Fibroblast of skin of left quadriceps (primary cell): ENCODE results near the gene FOXRED2.
"Not testable (repeated sequence)": the region's sequence is repeated elsewhere in the genome, so short reads cannot be mapped to it uniquely, and the experiment has no call there.

Experiments used
- DNase-seq, 2 experiments: peaks; one replicate each; pipeline ENCODE4 v3.0.0-alpha.2; 2013; ENCODE audit warnings: low read depth in 2 of 2

Gene FOXRED2

DNA sequence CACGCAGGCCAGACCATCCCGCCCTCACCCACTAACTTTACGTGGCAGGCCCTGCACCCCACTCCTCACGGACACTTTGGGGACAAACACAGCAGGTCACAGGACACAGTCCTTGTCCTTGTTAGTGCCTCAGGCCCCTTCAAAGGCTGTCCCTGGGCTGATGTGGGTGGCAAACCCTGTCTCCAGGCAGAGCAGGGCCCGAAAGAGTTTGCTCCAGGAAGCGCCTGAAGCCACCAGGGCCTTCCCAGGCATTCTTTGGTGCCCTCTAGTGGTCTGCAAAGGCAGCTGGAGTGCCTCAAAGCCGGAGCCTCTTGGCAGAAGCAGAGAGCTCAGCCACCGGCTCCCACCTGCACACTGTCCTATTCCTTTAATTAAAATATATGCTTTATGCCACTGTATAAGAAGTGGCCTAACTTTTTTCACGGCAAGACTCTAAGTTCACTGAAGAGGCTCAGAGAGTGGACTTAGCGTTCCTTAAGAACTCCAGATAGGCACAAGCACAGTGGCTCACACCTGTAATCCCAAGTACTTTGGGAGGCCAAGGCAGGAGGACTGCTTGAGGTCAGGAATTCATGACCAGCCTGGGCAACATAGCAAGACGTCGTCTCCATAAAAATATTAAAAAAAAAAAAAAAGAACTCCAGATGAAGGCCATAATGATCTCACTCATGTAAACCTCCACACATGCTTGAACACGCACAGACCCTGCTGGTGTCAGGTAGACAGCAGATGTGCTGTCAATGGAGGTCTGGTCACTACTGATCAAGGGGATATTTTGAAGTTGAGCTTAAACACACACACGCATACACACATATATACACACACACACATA is 36.5 kb downstream of the FOXRED2 start:
- peak; percentile 71 for DNase-seq

DNA sequence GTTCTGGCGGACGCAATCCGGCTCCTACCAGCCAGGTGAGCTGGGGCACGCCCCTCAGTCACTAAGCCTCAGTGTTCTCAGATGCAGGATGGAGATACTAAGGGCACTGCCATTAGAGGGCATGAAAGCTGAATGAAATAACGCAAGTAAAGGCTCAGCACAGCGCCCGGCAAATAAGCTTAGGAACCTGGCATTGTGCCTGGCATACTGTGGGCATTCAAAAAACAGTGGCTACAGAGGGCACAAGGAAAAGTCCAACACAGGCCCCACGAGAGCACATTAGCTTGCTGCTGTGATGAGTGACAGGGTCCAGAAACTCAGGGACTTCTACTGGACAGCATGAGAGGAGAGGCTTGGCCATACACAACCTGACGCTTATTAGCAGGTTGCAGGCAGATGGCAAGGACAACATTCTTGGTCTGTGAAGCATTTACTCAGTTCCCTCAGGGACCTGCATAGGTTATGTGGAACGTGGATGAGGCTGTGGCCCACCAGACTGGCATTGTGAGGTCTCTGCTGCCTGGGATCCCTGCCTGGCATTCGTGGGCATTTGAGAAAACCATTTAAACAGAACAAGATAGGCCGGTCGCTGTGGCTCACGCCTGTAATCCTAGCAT is 37.6 kb downstream of the FOXRED2 start:
- no peak for DNase-seq

DNA sequence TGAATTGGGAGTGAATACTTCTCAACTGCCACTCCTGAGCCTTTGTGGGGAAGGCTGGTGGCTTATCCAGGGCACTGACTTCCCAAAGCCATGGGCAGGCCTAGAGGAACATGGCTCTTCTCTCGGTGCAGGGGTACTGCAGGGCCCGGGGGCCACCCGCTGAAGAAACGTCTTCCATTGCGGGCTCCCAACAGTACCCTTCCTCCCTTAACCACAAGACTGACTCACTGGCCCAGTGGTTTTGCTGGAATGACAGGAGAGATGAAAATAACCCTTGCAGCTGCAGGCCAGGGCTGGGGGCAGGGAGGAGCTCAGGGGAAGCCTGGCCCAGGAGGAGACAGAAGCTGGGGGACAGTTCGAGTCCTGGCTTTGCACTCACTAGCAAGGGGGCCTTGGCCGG is 38.9 kb downstream of the FOXRED2 start:
- peak; percentile 94 for DNase-seq

DNA sequence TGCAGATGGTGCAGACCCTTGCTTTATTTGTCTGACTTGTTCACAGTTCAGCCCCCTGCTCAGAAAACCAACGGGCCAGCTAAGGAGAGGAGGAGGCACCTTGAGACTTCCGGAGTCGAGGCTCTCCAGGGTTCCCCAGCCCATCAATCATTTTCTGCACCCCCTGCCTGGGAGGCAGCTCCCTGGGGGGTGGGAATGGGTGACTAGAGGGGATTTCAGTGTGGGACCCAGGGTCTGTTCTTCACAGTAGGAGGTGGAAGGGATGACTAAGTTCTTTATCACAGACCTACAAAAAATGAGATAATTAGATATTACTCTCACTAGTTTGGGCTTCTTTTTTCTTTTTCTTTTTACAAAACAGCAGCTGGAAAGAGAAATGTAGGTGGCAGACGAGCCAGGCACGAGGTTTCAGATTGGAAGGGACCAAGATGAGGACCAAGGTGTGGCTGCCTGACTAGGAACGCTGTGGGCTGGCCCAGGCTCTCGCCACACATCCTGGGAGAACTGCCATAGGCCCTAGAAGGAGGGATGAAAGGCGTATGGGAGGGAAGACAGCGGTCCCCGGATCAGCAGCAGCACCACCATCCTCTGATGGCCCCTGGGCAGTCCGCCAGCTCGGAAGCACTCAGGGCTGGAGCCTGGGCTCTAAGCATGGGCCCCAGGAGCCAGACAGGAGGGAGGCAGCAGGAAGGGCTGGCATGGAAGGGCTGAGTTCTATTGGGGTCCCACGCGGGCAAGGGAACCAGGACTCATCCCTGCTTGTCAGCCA is 39.6 kb downstream of the FOXRED2 start:
- DNase-seq, result peak in 1 of 2 experiments; percentile 56

DNA sequence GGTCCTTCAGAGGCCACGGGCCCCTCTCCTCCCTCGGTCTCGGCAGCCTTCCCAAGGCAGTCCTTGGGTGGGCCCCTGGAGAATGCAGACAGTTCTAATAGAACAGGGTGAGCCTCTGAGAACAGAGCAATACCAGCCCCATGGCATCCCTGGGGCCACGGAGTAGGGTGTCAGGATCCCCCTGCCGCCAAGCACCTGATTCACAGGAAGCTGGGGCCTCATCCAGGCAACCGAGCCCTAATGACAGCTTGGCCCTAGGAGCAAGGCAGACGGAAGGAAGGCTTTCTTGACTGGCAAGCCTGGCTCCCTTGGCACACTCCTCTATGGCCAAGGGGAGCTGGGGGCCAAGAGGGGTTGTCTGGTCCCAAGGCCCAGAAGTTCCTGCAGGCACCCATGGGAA is 40.6 kb downstream of the FOXRED2 start:
- DNase-seq, result no peak

DNA sequence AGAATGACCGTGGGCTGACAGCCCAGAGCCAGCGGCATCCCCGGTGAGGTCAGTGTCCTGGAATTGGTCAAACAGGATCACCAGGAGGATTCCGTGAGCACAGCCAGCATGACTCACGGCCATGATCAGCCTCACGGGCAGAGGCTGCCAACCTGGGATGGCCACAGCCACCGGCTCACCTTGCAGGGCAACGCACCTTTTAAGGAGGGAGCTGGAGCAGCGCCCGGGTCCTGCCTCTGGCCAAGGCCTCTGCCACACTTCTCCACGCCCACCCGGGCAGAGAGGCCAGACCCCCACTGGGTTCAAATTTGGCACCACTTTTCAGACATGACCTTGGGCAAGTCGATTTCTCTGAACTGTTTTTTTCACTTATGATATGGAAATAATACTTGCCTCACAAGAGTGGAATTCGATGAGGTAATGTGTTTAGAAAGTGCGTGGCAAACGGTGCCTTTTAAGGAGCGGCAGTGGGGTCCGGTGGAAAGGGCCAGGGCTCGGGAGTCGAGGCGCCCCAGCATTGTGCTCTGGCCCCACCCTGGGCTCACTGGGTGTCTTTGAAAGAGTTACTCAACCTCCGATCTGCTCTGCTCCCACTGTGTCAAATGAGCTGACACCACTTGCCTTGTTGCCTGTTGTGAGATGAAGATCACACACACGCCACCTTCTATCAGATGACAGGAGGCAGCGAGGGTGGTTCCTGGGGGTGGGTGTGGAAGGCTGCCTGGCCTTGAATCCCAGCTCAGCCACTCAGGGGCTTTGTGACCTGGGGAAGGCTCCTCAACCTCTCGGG is 41.4 kb downstream of the FOXRED2 start:
- peak; percentile 73 to 74 for DNase-seq

DNA sequence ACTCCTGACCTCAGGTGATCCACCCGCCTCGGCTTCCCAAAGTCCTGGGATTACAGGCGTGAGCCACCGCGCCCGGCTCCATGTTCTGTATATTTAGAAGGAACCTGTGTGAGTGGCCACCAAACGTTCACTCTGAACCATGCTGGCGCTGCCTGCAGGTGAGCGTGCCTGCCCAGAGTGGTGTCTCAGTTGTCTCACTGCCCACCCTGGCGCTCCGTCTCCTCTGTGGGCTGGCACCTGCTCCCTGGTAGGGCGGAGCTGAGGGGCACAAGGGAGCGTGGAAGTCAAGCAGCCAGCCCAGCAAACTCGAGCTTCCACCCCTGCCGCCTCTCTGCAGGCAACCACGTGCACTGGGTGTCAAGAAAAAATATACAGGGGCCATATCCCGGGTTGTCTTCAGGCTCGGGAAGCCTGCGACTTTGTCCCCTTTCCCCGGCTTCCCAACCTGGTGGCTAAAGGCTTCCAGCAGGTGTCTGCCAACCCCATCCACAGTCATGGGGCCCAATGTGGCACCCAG is 42.1 kb downstream of the FOXRED2 start:
- DNase-seq, result no peak

DNA sequence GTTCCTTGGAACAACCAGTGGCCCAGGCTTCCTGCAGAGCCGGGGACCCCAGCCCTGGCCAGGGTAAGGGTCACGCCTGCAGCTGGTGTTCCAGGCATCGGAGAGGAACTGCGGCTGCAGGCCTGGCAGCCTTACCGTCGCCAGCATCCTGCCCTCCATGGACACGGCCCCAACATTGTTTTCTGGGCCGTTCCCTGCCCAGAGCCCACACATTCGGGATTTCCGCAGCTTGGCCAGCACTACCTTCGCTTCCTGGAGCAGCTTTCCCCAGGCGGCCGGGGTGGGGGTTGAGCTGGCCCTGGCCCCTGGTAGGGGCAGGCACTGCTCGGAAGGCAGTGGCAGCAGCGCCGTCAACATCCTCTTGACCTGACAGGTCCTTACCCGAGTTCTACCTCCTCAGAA is 43.1 kb downstream of the FOXRED2 start:
- DNase-seq, result no peak

DNA sequence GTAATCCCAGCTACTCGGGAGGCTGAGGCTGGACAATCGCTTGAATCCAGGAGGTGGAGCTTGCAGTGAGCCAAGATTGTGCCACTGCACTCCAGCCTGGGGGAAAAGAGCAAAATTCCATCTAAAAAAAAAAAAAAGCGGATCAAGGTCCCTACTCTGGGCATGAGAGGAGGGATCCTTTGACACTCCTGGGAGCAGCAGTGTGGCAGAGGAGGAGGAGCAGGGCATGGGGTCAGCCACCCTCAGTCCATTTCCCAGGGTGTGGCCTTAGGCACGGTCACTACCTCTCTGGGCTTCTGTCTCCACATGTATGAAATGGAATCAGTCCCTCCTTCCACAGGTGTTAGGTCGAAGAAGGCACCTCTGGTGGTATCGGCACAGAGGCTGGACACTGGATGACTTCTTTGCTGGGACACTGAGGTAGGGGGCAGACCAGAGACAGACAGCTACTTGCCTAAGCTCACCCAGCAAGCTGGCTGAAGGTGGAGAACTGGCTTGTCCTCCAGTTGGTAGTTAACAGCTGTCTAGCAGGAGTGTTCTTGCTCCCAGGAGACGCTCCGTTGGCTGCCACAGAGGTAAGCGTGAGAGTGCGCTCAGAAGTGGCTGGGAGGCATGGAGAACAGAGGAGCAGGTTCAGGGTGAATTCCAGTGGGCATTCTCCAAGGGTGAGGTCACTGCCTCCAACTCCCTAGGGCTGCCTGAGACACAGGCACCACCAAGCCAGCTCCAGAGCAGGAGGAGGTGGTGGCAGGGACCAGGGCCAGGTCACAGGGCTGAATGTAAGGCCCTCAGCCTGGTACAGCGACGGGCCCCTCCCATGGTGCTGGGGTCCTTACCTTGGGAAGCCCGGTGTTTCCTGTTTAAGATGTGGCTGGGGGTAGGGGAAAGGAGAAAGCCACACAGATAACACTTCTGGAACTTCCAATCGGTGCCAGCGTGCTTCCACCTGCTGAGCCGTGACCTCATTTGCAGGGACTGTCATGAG is 44.9 kb downstream of the FOXRED2 start:
- DNase-seq, result peak; percentile 81 to 83

DNA sequence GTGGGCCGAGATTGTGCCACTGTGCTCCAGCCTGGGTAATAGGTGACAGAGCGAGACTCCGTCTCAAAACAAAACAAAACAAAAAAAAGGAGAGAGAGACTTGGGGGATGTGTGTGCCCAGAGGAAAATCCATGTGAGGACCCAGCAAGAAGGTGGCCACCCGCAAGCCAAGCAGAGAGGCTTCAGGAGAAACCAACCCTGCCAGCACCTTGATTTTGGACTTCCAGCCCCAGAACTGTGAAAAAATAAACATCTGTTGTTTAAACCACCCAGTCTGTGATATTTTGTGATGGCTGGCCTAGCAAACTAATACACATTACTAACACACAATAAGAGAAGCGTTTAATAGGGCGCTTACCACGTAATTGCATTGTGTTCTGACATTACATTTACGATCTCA is 46.6 kb downstream of the FOXRED2 start:
- DNase-seq, result no peak

DNA sequence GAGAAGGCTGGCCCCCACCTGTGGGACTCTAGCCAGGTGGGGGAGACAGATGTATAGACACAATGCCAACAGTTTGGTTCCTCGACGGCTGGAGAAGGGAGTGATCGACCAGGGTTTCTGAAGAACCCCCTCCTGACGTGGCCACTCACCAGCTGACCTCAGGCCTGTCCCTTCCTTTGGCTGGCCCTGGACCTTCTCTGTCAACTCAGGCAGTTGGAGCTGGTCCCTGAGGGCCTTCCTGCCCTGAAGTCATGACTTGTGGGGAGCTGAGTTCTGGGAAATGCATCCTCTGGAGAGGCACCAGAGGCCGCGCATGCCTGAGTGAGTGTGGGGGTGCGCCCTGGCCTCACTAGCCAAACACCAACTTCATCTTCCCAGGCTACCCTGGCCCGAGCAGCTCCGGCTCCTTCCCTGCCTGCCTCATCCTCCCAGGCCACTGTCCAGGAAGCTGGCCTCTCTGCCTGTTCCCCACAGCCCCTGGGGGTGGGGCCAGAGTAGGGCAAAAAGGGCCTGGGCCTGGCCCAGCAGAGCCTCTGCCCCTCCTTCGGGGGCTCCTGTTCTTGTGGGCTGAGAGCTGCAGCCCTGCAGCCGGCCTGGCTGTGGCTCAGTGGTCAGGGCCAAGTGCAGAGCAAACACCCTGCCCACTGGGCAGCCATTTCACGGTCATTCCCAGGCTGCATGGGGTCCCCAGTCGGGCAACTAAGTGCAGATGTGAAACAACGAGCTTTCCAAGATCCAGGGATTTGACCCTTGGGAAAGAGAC is 49.0 kb downstream of the FOXRED2 start:
- no peak for DNase-seq

DNA sequence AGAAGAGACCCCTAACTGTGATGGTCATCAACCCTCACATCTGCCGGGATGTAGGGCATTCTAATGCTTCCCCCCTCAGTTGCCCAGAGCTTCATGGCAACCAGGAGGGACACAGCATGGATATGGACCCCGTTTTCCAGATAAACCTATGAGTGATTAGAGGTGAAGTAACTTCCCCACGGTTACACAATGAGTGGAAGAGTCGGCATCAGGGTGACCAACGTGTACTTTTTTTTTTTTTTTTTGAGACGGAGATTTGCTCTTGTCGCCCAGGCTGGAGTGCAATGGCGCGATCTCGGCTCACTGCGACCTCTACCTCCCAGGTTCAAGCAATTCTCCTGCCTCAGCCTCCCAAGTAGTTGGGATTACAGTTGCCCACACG is 50.4 kb downstream of the FOXRED2 start:
- no peak for DNase-seq

DNA sequence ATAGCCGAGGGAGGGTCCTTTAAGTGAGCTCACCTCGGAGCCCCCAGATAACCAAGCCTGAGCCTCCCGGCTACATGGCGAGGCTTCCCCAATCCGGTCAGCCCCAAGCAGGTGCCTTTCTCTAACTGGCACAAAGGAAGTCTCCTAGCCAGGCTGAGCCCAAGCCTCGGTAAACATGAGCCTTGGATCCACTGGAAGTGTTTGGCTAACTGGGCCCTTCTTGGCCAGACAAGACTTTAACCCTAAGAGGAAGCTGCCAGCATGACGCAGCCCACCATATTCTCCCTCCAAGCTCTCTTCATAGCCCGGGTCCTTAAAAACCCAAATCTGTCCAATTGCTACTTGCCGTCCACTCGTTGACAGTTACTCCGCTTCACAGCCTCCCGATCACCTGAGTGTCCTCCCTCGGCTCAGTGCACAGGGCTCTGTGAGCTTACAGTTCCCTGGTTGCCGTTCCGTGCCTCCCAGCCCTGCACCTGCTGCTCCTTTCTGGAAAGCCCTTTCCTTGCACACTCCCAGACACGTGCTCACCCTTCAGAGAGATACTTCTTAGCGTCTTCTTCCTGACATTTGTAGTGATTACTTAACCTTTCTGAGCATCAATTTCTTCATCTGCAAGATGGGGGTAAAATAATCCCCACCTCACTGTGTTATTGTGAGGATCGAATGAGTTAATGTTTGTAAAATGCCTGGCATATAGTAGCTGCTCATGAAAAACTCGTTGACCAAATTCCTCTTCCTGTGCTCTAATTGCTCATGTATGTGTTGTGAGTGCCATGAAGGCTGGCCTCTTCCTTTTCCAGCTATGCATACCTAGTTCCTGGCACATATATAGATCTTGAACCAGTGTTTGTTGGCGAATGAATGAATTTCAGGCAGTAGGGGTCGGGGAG is 51.0 kb downstream of the FOXRED2 start:
- DNase-seq, result no peak

DNA sequence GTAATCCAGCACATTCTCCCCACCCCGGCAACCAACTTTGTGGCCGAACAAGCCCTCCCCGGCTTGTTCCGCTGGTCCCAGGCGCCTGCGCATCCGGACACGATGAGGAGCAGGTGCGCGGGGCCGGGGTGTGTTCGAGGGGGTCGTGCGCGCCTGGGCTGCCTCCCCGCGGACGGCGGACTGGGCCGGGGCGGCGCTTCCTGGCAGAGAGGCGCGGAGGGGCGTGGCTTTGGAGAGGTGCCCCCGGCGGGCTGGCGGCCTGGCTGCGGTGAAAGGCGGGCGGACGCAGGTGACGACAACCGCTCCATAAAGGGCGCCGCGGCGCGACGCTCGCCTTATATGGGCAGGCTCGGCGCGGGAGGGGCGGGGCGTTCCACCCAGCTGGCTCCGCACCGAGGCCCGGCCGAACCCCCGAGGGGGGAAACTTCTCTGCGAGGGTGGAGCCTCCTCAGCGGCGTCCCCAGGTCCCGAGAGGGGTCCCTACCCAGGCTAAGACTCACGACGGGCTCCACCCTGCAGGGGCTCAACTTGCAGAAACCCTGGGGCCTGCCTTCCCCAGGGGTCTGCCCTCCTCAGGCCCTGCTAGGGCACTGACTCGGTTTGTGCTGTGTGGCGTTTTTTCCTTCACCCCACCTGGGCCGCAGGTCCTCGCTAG is 51.8 kb downstream of the FOXRED2 start:
- peak; percentile 72 to 73 for DNase-seq

DNA sequence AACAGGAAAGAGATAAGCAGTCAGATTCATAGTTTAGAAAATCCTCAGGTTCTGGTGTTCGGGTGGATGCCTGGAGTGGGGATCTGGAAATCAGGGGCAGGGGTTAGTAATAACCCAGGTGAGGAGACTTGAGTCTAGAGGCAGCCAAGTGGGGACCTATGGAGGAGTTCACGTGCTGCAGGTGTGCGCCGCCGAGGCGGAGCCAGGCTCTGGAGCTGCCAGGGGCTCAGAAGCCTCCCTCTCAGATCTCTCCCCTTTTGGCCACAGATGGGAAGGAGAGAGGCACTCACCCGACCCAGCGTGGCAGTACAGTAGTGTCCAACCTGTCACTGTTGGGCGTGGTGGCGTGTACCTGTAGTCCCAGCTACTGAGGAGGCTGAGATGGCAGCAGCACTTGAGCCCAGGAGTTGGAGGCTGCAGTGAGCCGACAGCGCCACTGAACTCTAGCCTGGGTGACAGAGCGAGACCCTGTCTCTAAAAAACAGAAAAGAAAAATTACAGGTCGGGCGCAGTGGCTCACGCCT is 52.9 kb downstream of the FOXRED2 start:
- DNase-seq, result no peak

DNA sequence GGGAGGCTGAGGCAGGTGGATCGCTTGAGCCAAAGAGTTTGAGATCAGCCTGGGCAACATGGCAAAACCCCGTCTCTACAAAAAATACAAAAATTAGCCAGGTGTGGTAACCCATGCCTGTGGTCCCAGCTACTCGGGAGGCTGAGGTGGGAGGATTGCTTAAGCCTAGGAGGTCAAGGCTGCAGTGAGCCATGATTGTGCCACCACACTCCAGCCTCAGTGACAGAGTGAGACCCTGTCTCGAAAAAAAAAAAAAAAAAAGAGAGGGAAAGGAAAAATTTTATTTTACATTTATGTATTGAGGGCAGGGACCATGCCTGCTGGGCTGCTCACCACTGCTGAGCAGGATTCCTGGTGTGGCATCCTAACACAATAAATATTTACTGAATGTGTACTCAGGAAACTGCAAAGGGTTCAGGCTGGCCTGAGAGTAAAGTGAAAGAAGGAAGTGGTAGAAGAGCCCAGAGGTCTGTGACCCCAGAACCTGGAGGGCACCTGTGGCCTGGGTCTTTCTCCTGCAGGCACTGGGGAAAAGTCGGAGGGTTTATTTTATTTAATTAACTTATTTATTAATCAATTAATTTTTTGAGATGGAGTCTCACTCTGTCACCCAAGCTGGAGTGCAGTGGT is 53.7 kb downstream of the FOXRED2 start:
- not testable (repeated sequence) for DNase-seq

DNA sequence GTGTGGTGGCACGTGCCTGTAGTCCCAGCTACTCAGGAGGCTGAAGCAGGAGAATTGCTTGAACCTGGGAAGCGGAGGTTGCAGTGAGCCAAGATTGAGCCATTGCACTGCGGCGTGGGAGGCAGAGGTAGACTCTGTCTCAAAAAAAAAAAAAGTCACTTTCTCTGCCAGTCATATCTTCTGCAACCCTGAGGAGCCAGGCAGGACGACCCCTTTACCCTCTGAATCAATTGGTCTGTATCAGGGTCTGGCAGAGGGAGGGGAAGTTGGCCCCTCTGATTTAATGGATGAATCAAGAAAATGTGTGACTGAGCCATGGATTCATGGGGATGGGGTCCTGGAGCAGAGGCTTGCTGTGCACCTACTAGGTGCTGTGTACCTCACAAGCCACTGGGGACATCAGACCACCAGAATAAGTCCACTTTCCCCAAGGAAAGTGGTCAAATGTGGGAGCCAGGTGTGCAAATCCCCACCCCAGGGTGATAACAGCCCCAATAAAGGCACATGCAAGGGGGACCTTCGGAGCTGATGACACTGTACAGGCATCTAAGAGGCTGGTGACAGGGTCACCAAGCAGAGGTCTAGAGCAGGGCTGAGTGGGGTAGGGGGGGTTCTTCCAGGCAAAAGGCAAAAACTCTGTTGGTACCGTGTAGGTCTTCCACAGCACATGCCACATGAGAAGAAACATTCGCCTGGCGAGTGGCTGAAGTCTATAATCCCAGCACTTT is 54.4 kb downstream of the FOXRED2 start:
- no peak for DNase-seq
